Measurements from ENCODE around the gene RUNX2. TPM values are rescaled to one million over a fixed set of nuclear protein-coding genes. Genes with fewer than 3 reads are reported as not detected.
A peak's percentile ranks its signal among the peaks of the same experiment; 100 is the strongest.

RUNX2 gene
- total and polyA plus RNA-seq, 8 donors: 2.5 to 5.9 (median 3.0) TPM

GRCh38 chr6:45326698-45327417 lies 1.3 kb upstream of the RUNX2 start:
- TF ChIP-seq CTCF (IDR thresholded peaks at IDR 0.05): no peak
- no peaks in the 10 kb centered on the region for H3K27me3 ChIP-seq
- H3K27ac ChIP-seq: no peak overlapping the region
- H3K36me3 ChIP-seq: no peaks in the 10 kb centered on the region
- H3K4me1 ChIP-seq: peaks cover 0 to 12% of the 10 kb centered on the region in 2 donors
- no peak for DNase-seq
- ATAC-seq: peak; percentile 32
- no peak overlapping the region for H3K4me3 ChIP-seq
- intact Hi-C loops (cut with DNase I): no loop called here
- no peaks in the 10 kb centered on the region for H3K9me3 ChIP-seq

GRCh38 chr6:45328523-45328922 lies 393 bp downstream of the RUNX2 start:
- H3K36me3 ChIP-seq: no peaks in the 10 kb centered on the region
- H3K4me1 ChIP-seq: peaks cover 0 to 12% of the 10 kb centered on the region in 2 donors
- TF ChIP-seq CTCF (IDR thresholded peaks at IDR 0.05): no peak
- DNase-seq (no peak), ATAC-seq (peak; percentile 47)
- H3K4me3 ChIP-seq: peak overlapping the region; percentile 3 to 15
- intact Hi-C loops (cut with DNase I): no loop called here
- H3K27me3 ChIP-seq: no peaks in the 10 kb centered on the region
- H3K27ac ChIP-seq: peak overlapping the region; percentile 53 to 69
- no peaks in the 10 kb centered on the region for H3K9me3 ChIP-seq

GRCh38 chr6:45344900-45345299 lies 16.8 kb downstream of the RUNX2 start:
- Histone ChIP-seq H3K36me3 (no peaks in the 10 kb centered on the region), H3K27me3 (no peaks in the 10 kb centered on the region), H3K4me1 (no peaks in the 10 kb centered on the region), H3K27ac (no peak overlapping the region), H3K9me3 (no peaks in the 10 kb centered on the region), H3K4me3 (no peak overlapping the region)
- intact Hi-C loops (cut with DNase I): no loop called here
- TF ChIP-seq CTCF (IDR thresholded peaks at IDR 0.05): no peak
- DNase-seq (no peak), ATAC-seq (no peak)

GRCh38 chr6:45350186-45350710 lies 22.1 kb downstream of the RUNX2 start:
- Histone ChIP-seq H3K9me3 (no peaks in the 10 kb centered on the region), H3K36me3 (no peaks in the 10 kb centered on the region), H3K4me3 (no peak overlapping the region), H3K4me1 (no peaks in the 10 kb centered on the region), H3K27me3 (no peaks in the 10 kb centered on the region), H3K27ac (no peak overlapping the region)
- no peak for ATAC-seq
- intact Hi-C loops (cut with DNase I): no loop called here
- no peak for TF ChIP-seq CTCF (IDR thresholded peaks at IDR 0.05)
- DNase-seq: no peak

- no peaks in the 10 kb centered on the region for H3K4me1 ChIP-seq
- H3K9me3 ChIP-seq: no peaks in the 10 kb centered on the region
- no peaks in the 10 kb centered on the region for H3K36me3 ChIP-seq
- no peaks in the 10 kb centered on the region for H3K27me3 ChIP-seq
- H3K4me3 ChIP-seq: no peak overlapping the region
- ATAC-seq (no peak), DNase-seq (no peak)
- intact Hi-C loops (cut with DNase I): no loop called here
- H3K27ac ChIP-seq: no peak overlapping the region
- no peak for TF ChIP-seq CTCF (IDR thresholded peaks at IDR 0.05)
Observed at GRCh38 chr6:45351076-45351475, 22.9 kb downstream of the RUNX2 start.
